Smooth muscle cell (in vitro differentiated cells): ENCODE data around the gene HBEGF. TPM values are rescaled to one million over a fixed set of nuclear protein-coding genes. Genes with fewer than 3 reads are reported as not detected.
A peak's percentile ranks its signal among the peaks of the same experiment; 100 is the strongest.

Experiments
- DNase-seq: peaks from one replicate; lab custom pipeline; 2025; ENCODE audit not compliant: unreplicated experiment; lab: John Stamatoyannopoulos, UW
- H2AFZ ChIP-seq: fragments of 200-600 bp; sonication (generic); 2 replicates; pipeline ENCODE4 v1.6.0; 2016; ENCODE audit warnings: antibody characterized with exemption, low read depth, mild to moderate bottlenecking
- H3F3A ChIP-seq: fragments of 200-600 bp; sonication (generic); 2 replicates; pipeline ENCODE4 v1.6.0; 2017; ENCODE audit warnings: antibody characterized with exemption, low read depth
- H3K27ac ChIP-seq: fragments of 200-600 bp; sonication (generic); 2 replicates; pipeline ENCODE4 v1.5.1; 2016; ENCODE audit warnings: low read depth, mild to moderate bottlenecking
- H3K27me3 ChIP-seq: fragments of 200-600 bp; sonication (generic); 2 replicates; pipeline ENCODE4 v1.6.1; 2016; ENCODE audit warnings: low read depth, mild to moderate bottlenecking
- H3K36me3 ChIP-seq: fragments of 200-600 bp; sonication (generic); 2 replicates; pipeline ENCODE4 v1.5.1; 2016; ENCODE audit warnings: low read depth
- H3K4me1 ChIP-seq: fragments of 200-600 bp; sonication (generic); 2 replicates; pipeline ENCODE4 v1.5.1; 2016; ENCODE audit warnings: low read depth
- H3K4me2 ChIP-seq: fragments of 200-600 bp; sonication (generic); 2 replicates; pipeline ENCODE4 v1.6.0; 2016; ENCODE audit warnings: mild to moderate bottlenecking
- H3K4me3 ChIP-seq: fragments of 200-600 bp; sonication (generic); 2 replicates; pipeline ENCODE4 v1.5.1; 2016; ENCODE audit warnings: mild to moderate bottlenecking
- H3K79me2 ChIP-seq: fragments of 200-600 bp; sonication (generic); 2 replicates; pipeline ENCODE4 v1.6.0; 2016; ENCODE audit warnings: low read depth, mild to moderate bottlenecking
- H3K9ac ChIP-seq: fragments of 200-600 bp; sonication (generic); 2 replicates; pipeline ENCODE4 v1.6.0; 2016; ENCODE audit warnings: low read depth
- H3K9me3 ChIP-seq: fragments of 200-600 bp; sonication (generic); replicated peaks from 2 replicates; pipeline ENCODE4 v1.5.1; 2016; ENCODE audit warnings: low read depth
- H4K20me1 ChIP-seq: fragments of 200-600 bp; sonication (generic); 2 replicates; pipeline ENCODE4 v1.6.0; 2016; ENCODE audit warnings: low read depth
- WGBS: methylation state at CpG from one replicate; pipeline ENCODE4 v1.1.7; 2016; ENCODE audit warnings: low lambda C conversion rate; 5-methylcytosine and 5-hydroxymethylcytosine counted together
- polyA plus RNA-seq: library from polyadenylated mRNA; unstranded; fragments of >200 nt; fragmentation: Nextera tagmentation; extraction: Ambion mirVana; gene quantifications from 2 replicates; pipeline ENCODE4 v1.2.1, GENCODE V29; 2016
- total RNA-seq: library from RNA; depleted of rRNA; stranded (reverse); fragments of >200 nt; gene quantifications from 2 replicates; pipeline ENCODE4 v1.2.3, GENCODE V29; 2014
- TF ChIP-seq, protein P1 (sequence below): fragments of 200-600 bp; sonication (generic); IDR thresholded peaks from 2 replicates; pipeline ENCODE4 v1.5.1; 2017; ENCODE audit warnings: borderline replicate concordance, mild to moderate bottlenecking, antibody characterized with exemption; ENCODE audit not compliant: insufficient read depth, poor library complexity, severe bottlenecking

The HBEGF gene
- total and polyA plus RNA-seq, 2 experiments from 2014 or later = 36.7 to 37.1 TPM

DNA sequence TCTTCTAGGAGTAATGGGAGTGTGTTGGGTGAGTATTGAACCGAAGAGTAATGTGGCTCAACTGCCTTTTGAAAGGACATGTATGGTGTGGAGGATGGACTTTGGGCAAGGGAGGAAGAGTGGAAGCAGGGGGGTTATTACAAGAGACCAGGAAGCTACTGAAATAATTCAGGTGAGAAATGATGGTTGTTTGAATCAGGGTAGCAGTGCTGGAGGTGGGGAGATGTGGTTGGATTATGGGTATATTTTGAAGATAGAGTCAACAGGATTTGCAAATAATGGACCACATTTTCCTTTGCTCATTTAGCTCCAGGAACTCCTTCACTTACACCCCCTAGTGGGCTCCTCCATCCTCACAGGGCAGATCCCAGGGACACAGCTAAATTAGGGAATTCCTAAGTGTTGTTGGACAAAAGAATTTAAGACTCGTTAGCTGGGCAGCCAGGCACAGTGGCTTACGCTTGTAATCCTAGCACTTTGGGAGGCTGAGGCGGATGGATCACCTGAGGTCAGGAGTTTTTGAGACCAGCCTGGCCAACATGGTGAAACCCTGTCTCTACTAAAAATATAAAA, 12.4 kb upstream of the HBEGF start:
- TF ChIP-seq, protein P1, sequence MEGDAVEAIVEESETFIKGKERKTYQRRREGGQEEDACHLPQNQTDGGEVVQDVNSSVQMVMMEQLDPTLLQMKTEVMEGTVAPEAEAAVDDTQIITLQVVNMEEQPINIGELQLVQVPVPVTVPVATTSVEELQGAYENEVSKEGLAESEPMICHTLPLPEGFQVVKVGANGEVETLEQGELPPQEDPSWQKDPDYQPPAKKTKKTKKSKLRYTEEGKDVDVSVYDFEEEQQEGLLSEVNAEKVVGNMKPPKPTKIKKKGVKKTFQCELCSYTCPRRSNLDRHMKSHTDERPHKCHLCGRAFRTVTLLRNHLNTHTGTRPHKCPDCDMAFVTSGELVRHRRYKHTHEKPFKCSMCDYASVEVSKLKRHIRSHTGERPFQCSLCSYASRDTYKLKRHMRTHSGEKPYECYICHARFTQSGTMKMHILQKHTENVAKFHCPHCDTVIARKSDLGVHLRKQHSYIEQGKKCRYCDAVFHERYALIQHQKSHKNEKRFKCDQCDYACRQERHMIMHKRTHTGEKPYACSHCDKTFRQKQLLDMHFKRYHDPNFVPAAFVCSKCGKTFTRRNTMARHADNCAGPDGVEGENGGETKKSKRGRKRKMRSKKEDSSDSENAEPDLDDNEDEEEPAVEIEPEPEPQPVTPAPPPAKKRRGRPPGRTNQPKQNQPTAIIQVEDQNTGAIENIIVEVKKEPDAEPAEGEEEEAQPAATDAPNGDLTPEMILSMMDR = peak; percentile 42
- Histone ChIP-seq H3K9me3 (no peaks in the 10 kb centered on the region), H3K9ac (no peak overlapping the region), H2AFZ (no peak overlapping the region), H3K4me3 (no peak overlapping the region), H3F3A (no peaks in the 10 kb centered on the region), H4K20me1 (no peaks in the 10 kb centered on the region), H3K4me1 (no peaks in the 10 kb centered on the region), H3K79me2 (no peaks in the 10 kb centered on the region), H3K27ac (no peak overlapping the region), H3K27me3 (no peaks in the 10 kb centered on the region), H3K36me3 (no peaks in the 10 kb centered on the region), H3K4me2 (no peak overlapping the region)
- WGBS = 65% methylated on average over 4 of the region's 4 CpGs
- no peak for DNase-seq

DNA sequence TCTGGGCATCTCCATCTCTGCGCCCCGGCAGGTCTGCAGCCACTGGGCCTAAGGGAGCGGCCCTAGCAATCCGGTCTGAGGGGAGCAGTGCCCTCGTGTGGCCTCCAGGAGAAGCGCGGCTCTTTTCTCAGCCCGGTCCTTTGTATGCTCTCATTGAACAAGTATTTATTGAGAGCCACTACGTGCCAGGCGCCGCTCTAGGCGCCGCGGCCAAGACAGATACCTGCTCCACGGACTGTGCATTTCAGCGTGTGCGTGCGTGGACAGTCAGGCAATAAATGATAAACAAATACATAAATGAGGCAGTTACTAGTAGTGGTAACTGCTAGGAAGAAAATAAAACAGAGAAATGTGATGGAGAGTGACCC, 11.3 kb upstream of the HBEGF start:
- TF ChIP-seq, protein P1 = peak; percentile 93
- Histone ChIP-seq H3K27me3 (no peaks in the 10 kb centered on the region), H2AFZ (peak overlapping the region; percentile 34), H3K4me1 (no peaks in the 10 kb centered on the region), H3K9me3 (no peaks in the 10 kb centered on the region), H3K79me2 (no peaks in the 10 kb centered on the region), H4K20me1 (no peaks in the 10 kb centered on the region), H3K4me3 (peak overlapping the region; percentile 12), H3K27ac (no peak overlapping the region), H3K36me3 (no peaks in the 10 kb centered on the region), H3F3A (no peaks in the 10 kb centered on the region), H3K4me2 (peak overlapping the region; percentile 73), H3K9ac (no peak overlapping the region)
- 2% methylated on average over 18 of the region's 18 CpGs for WGBS
- DNase-seq = peak; percentile 31

DNA sequence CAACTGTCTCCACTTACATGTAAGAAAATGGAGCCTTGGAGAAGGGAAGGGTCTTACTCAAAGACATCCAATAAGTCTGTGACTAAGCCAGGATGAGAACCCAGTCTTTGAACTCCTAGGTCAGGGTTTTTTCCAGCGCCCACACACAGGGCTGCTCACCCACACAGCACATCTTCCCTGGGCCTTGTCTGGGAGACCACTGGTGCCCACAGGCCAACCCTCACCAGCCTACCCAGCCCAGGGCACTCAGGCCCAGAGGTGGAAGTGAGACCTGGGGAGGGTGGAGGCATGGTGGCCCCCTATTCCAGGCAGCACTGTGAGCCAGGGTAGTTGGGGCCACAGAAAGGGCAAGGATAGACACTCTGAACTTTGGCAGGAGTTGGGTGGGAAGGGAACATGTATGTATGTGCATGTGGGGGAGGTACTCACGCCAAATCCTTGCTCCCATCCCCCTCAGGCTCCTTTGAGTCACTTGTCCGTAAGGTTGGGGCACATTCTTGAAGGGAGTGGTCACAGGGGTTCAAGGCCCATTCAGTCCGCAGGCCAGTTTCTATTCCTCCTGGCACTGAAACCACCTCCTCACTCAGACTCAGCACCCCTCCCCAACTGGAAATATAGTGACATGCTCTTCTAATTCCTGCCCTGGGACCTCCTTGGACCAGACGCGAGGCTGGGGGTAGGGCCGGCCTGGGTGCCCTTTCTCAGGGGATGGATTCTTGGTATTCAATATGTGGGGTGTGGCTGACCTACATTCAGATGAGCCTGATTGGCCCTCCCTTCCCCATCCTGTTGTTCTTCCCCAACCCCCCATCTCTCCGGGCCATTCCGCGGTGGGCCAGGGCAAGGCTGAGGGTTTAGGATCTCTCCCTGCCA, 10.7 kb upstream of the HBEGF start:
- no peaks in the 10 kb centered on the region for H3K4me1 ChIP-seq
- TF ChIP-seq, protein P1 = no peak
- H2AFZ ChIP-seq = peak overlapping the region; percentile 34
- H3K9ac ChIP-seq = no peak overlapping the region
- 54% methylated on average over 10 of the region's 10 CpGs for WGBS
- no peaks in the 10 kb centered on the region for H3K36me3 ChIP-seq
- H3K79me2 ChIP-seq = no peaks in the 10 kb centered on the region
- H3K9me3 ChIP-seq = no peaks in the 10 kb centered on the region
- H4K20me1 ChIP-seq = no peaks in the 10 kb centered on the region
- H3K27me3 ChIP-seq = no peaks in the 10 kb centered on the region
- no peak for DNase-seq
- no peak overlapping the region for H3K27ac ChIP-seq
- no peak overlapping the region for H3K4me2 ChIP-seq
- no peaks in the 10 kb centered on the region for H3F3A ChIP-seq
- H3K4me3 ChIP-seq = no peak overlapping the region
